Measurements from ENCODE around the gene ARID1A.
A peak's percentile ranks its signal among the peaks of the same experiment; 100 is the strongest.
"Not testable (repeated sequence)": the region's sequence is repeated elsewhere in the genome, so short reads cannot be mapped to it uniquely, and the experiment has no call there.

The ARID1A gene

GRCh38 chr1:26695356-26696118 lies at the start of gene ARID1A:
Gene ARID1A, plus strand, starts transcription at chr1:26696015. Its CDS starts 389 bp downstream, at chr1:26696404.
- peak; percentile 96 for DNase-seq

- no peak for DNase-seq
Measured at GRCh38 chr1:26664802-26665201, 31.0 kb upstream of the ARID1A start.

- DNase-seq: no peak
Measured at GRCh38 chr1:26666855-26667254, 29.0 kb upstream of the ARID1A start.

GRCh38 chr1:26668106-26668786 lies 27.6 kb upstream of the ARID1A start:
- not testable (repeated sequence) for DNase-seq

- peak; percentile 77 for DNase-seq
Measured at GRCh38 chr1:26677306-26678115, 18.3 kb upstream of the ARID1A start.

- no peak for DNase-seq
Measured at GRCh38 chr1:26684763-26685508, 10.9 kb upstream of the ARID1A start.

GRCh38 chr1:26686795-26687194 lies 9.0 kb upstream of the ARID1A start:
- no peak for DNase-seq

GRCh38 chr1:26689504-26689903 lies 6.3 kb upstream of the ARID1A start:
- no peak for DNase-seq

GRCh38 chr1:26690157-26690556 lies 5.7 kb upstream of the ARID1A start:
- DNase-seq: no peak

GRCh38 chr1:26690576-26691031 lies 5.2 kb upstream of the ARID1A start:
- no peak for DNase-seq

GRCh38 chr1:26692211-26692792 lies 3.5 kb upstream of the ARID1A start:
- DNase-seq: peak; percentile 84

GRCh38 chr1:26692793-26693490 lies 2.9 kb upstream of the ARID1A start:
- DNase-seq: peak; percentile 89

GRCh38 chr1:26693599-26694572 lies 1.9 kb upstream of the ARID1A start:
- no peak for DNase-seq

GRCh38 chr1:26694638-26695355 lies 1.0 kb upstream of the ARID1A start:
- no peak for DNase-seq

GRCh38 chr1:26696119-26696653 lies 371 bp downstream of the ARID1A start:
- DNase-seq: no peak

GRCh38 chr1:26696654-26697430 lies 1.0 kb downstream of the ARID1A start:
- peak; percentile 72 for DNase-seq

- no peak for DNase-seq
Measured at GRCh38 chr1:26697431-26697977, 1.7 kb downstream of the ARID1A start.
